ENCODE measurements around the gene ARHGEF11. TPM values are rescaled to one million over a fixed set of nuclear protein-coding genes. Genes with fewer than 3 reads are reported as not detected.

ARHGEF11 gene
- total RNA-seq, 1 experiment from 2014 or later: 38.1 TPM

DNA sequence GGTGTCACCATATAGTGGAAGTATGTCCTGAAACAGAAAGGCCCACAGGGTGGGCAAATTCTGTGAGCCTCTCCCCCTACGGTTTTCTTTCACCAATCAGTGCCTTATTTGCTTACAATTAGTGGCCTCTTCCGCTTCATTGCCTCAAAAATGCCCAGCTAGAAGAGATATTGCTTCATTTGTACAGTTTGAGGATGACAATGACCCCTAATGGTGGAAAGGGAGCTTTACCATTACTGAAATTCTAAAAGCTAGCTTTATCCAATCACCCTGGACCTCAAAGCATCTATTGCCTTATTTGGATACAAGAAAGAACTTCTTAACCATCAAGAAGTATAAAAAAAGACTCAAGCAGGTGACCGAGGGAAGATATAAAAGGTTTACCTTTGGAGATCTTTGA is 75.5 kb downstream of the ARHGEF11 start:
- Mint-ChIP-seq H3K36me3 (peaks cover 32% of the 10 kb centered on the region), H3K4me1 (peaks cover 6% of the 10 kb centered on the region), H3K9me3 (no peaks in the 10 kb centered on the region), H3K4me3 (no peak overlapping the region), H3K27me3 (ENCODE audit: low read depth) (no peaks in the 10 kb centered on the region), H3K27ac (no peak overlapping the region)
- ChIA-PET POLR2A (no interaction called here), CTCF (interaction anchor here (0.6 to 1.7 kb wide), 12 partner anchors 9 to 187 kb away, joined by 3 to 8 read pairs (median 3); no protein-coding TSS in a partner anchor)
- ATAC-seq (no peak), DNase-seq (ENCODE audit: low spot score) (no peak)
- no peak for TF ChIP-seq USF1 (CRISPR knock-in tag; IDR thresholded peaks at IDR 0.05)

- no peak overlapping the region for H3K27ac Mint-ChIP-seq
- peaks cover 1% of the 10 kb centered on the region for H3K4me1 Mint-ChIP-seq
- no peaks in the 10 kb centered on the region for H3K27me3 Mint-ChIP-seq (ENCODE audit: low read depth)
- ChIA-PET POLR2A (no interaction called here), CTCF (interaction anchor here (0.6 to 1.7 kb wide), 6 partner anchors 8 to 187 kb away, joined by 3 to 8 read pairs (median 6); no protein-coding TSS in a partner anchor)
- no peak for ATAC-seq
- TF ChIP-seq NFE2L1 (CRISPR knock-in tag; IDR thresholded peaks at IDR 0.05) (no peak), ZNF512 (CRISPR knock-in tag; IDR thresholded peaks at IDR 0.05; ENCODE audit: borderline replicate concordance) (no peak), JUN (CRISPR knock-in tag; IDR thresholded peaks at IDR 0.05) (no peak), CREM (CRISPR knock-in tag; IDR thresholded peaks at IDR 0.05) (no peak), ZMAT4 (CRISPR knock-in tag; IDR thresholded peaks at IDR 0.05) (no peak), TCF7 (CRISPR knock-in tag; IDR thresholded peaks at IDR 0.05; ENCODE audit: low read depth) (no peak), GTF2I (CRISPR knock-in tag; conservative IDR thresholded peaks at IDR 0.05) (no peak), RORB (CRISPR knock-in tag; IDR thresholded peaks at IDR 0.05) (no peak), SMAD4 (CRISPR knock-in tag; IDR thresholded peaks at IDR 0.05) (no peak), EMX1 (CRISPR knock-in tag; IDR thresholded peaks at IDR 0.05) (no peak), NR1H2 (CRISPR knock-in tag; IDR thresholded peaks at IDR 0.05) (no peak), ZNF121 (CRISPR knock-in tag; IDR thresholded peaks at IDR 0.05) (no peak)
- TF ChIP-seq, protein P1, sequence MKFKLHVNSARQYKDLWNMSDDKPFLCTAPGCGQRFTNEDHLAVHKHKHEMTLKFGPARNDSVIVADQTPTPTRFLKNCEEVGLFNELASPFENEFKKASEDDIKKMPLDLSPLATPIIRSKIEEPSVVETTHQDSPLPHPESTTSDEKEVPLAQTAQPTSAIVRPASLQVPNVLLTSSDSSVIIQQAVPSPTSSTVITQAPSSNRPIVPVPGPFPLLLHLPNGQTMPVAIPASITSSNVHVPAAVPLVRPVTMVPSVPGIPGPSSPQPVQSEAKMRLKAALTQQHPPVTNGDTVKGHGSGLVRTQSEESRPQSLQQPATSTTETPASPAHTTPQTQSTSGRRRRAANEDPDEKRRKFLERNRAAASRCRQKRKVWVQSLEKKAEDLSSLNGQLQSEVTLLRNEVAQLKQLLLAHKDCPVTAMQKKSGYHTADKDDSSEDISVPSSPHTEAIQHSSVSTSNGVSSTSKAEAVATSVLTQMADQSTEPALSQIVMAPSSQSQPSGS (CRISPR knock-in tag; IDR thresholded peaks at IDR 0.05; ENCODE audit: borderline replicate concordance, low read depth): no peak
- H3K9me3 Mint-ChIP-seq: no peaks in the 10 kb centered on the region
- H3K36me3 Mint-ChIP-seq: peaks cover 28% of the 10 kb centered on the region
- DNase-seq (ENCODE audit: low spot score): no peak
- H3K4me3 Mint-ChIP-seq: no peak overlapping the region
These were observed 76.0 kb downstream of the ARHGEF11 start for GRCh38 chr1:156969496-156969895.

GRCh38 chr1:156964441-156964840 is 81.1 kb downstream of the ARHGEF11 start:
- ChIA-PET CTCF (no interaction called here), POLR2A (no interaction called here)
- H3K4me1 Mint-ChIP-seq: no peaks in the 10 kb centered on the region
- no peak overlapping the region for H3K27ac Mint-ChIP-seq
- no peak overlapping the region for H3K4me3 Mint-ChIP-seq
- no peak for ATAC-seq
- no peaks in the 10 kb centered on the region for H3K9me3 Mint-ChIP-seq
- no peaks in the 10 kb centered on the region for H3K27me3 Mint-ChIP-seq (ENCODE audit: low read depth)
- DNase-seq (ENCODE audit: low spot score): no peak
- peaks cover 48% of the 10 kb centered on the region for H3K36me3 Mint-ChIP-seq
- no peak for TF ChIP-seq CBFB (CRISPR knock-in tag; IDR thresholded peaks at IDR 0.05; ENCODE audit: low read depth)
- TF ChIP-seq, protein P2, sequence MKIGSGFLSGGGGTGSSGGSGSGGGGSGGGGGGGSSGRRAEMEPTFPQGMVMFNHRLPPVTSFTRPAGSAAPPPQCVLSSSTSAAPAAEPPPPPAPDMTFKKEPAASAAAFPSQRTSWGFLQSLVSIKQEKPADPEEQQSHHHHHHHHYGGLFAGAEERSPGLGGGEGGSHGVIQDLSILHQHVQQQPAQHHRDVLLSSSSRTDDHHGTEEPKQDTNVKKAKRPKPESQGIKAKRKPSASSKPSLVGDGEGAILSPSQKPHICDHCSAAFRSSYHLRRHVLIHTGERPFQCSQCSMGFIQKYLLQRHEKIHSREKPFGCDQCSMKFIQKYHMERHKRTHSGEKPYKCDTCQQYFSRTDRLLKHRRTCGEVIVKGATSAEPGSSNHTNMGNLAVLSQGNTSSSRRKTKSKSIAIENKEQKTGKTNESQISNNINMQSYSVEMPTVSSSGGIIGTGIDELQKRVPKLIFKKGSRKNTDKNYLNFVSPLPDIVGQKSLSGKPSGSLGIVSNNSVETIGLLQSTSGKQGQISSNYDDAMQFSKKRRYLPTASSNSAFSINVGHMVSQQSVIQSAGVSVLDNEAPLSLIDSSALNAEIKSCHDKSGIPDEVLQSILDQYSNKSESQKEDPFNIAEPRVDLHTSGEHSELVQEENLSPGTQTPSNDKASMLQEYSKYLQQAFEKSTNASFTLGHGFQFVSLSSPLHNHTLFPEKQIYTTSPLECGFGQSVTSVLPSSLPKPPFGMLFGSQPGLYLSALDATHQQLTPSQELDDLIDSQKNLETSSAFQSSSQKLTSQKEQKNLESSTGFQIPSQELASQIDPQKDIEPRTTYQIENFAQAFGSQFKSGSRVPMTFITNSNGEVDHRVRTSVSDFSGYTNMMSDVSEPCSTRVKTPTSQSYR (CRISPR knock-in tag; IDR thresholded peaks at IDR 0.05): no peak
- TF ChIP-seq, protein P3, sequence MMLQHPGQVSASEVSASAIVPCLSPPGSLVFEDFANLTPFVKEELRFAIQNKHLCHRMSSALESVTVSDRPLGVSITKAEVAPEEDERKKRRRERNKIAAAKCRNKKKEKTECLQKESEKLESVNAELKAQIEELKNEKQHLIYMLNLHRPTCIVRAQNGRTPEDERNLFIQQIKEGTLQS (CRISPR knock-in tag; conservative IDR thresholded peaks at IDR 0.05): no peak
- TF ChIP-seq TP53 (CRISPR knock-in tag; IDR thresholded peaks at IDR 0.05): no peak
- TF ChIP-seq MLX (CRISPR knock-in tag; IDR thresholded peaks at IDR 0.05): no peak
- no peak for TF ChIP-seq FOXJ3 (CRISPR knock-in tag; IDR thresholded peaks at IDR 0.05; ENCODE audit: borderline replicate concordance)
- no peak for TF ChIP-seq FOXK1 (CRISPR knock-in tag; IDR thresholded peaks at IDR 0.05)
- no peak for TF ChIP-seq NR1H2 (CRISPR knock-in tag; IDR thresholded peaks at IDR 0.05)
